Measurements from ENCODE around the gene VTI1B. TPM values are rescaled to one million over a fixed set of nuclear protein-coding genes. Genes with fewer than 3 reads are reported as not detected.
"Not testable (repeated sequence)": the region's sequence is repeated elsewhere in the genome, so short reads cannot be mapped to it uniquely, and the experiment has no call there.

Gene VTI1B
- total and polyA plus RNA-seq, 2 experiments from 2014 or later, result 44.7 to 96.1 TPM

- Mint-ChIP-seq H3K27me3 (ENCODE audit: insufficient read depth, low read depth, poor library complexity) (peaks cover 2% of the 10 kb centered on the region), H3K4me3 (no peak overlapping the region), H3K36me3 (ENCODE audit: low read depth) (peaks cover 8% of the 10 kb centered on the region; the same call in 2 of the 3 replicates), H3K9me3 (peaks cover 53% of the 10 kb centered on the region), H3K27ac (no peak overlapping the region), H3K4me1 (no peaks in the 10 kb centered on the region)
- no peak overlapping the region for H3K4me2 ChIP-seq
- H3K79me2 ChIP-seq (replicated peaks; ENCODE audit: insufficient read depth), result no peaks in the 10 kb centered on the region
- H3K36me3 ChIP-seq (ENCODE audit: insufficient read depth), result peaks cover 7% of the 10 kb centered on the region; the same call in 1 of the 2 replicates
- H3K4me3 ChIP-seq, result no peak overlapping the region
- no peaks in the 10 kb centered on the region for H3F3A ChIP-seq (replicated peaks; ENCODE audit: low read depth)
- H3K27me3 ChIP-seq (ENCODE audit: insufficient read depth), result no peaks in the 10 kb centered on the region
- no peak overlapping the region for H3K27ac ChIP-seq (ENCODE audit: low read depth)
- H3K4me1 ChIP-seq (ENCODE audit: insufficient read depth), result no peaks in the 10 kb centered on the region; the same call in 1 of the 2 replicates
- no peak for ATAC-seq
- H2AFZ ChIP-seq, result no peak overlapping the region
- TF ChIP-seq, protein P1, sequence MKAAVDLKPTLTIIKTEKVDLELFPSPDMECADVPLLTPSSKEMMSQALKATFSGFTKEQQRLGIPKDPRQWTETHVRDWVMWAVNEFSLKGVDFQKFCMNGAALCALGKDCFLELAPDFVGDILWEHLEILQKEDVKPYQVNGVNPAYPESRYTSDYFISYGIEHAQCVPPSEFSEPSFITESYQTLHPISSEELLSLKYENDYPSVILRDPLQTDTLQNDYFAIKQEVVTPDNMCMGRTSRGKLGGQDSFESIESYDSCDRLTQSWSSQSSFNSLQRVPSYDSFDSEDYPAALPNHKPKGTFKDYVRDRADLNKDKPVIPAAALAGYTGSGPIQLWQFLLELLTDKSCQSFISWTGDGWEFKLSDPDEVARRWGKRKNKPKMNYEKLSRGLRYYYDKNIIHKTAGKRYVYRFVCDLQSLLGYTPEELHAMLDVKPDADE (IDR thresholded peaks at IDR 0.05), result no peak
- TF ChIP-seq, protein P2, sequence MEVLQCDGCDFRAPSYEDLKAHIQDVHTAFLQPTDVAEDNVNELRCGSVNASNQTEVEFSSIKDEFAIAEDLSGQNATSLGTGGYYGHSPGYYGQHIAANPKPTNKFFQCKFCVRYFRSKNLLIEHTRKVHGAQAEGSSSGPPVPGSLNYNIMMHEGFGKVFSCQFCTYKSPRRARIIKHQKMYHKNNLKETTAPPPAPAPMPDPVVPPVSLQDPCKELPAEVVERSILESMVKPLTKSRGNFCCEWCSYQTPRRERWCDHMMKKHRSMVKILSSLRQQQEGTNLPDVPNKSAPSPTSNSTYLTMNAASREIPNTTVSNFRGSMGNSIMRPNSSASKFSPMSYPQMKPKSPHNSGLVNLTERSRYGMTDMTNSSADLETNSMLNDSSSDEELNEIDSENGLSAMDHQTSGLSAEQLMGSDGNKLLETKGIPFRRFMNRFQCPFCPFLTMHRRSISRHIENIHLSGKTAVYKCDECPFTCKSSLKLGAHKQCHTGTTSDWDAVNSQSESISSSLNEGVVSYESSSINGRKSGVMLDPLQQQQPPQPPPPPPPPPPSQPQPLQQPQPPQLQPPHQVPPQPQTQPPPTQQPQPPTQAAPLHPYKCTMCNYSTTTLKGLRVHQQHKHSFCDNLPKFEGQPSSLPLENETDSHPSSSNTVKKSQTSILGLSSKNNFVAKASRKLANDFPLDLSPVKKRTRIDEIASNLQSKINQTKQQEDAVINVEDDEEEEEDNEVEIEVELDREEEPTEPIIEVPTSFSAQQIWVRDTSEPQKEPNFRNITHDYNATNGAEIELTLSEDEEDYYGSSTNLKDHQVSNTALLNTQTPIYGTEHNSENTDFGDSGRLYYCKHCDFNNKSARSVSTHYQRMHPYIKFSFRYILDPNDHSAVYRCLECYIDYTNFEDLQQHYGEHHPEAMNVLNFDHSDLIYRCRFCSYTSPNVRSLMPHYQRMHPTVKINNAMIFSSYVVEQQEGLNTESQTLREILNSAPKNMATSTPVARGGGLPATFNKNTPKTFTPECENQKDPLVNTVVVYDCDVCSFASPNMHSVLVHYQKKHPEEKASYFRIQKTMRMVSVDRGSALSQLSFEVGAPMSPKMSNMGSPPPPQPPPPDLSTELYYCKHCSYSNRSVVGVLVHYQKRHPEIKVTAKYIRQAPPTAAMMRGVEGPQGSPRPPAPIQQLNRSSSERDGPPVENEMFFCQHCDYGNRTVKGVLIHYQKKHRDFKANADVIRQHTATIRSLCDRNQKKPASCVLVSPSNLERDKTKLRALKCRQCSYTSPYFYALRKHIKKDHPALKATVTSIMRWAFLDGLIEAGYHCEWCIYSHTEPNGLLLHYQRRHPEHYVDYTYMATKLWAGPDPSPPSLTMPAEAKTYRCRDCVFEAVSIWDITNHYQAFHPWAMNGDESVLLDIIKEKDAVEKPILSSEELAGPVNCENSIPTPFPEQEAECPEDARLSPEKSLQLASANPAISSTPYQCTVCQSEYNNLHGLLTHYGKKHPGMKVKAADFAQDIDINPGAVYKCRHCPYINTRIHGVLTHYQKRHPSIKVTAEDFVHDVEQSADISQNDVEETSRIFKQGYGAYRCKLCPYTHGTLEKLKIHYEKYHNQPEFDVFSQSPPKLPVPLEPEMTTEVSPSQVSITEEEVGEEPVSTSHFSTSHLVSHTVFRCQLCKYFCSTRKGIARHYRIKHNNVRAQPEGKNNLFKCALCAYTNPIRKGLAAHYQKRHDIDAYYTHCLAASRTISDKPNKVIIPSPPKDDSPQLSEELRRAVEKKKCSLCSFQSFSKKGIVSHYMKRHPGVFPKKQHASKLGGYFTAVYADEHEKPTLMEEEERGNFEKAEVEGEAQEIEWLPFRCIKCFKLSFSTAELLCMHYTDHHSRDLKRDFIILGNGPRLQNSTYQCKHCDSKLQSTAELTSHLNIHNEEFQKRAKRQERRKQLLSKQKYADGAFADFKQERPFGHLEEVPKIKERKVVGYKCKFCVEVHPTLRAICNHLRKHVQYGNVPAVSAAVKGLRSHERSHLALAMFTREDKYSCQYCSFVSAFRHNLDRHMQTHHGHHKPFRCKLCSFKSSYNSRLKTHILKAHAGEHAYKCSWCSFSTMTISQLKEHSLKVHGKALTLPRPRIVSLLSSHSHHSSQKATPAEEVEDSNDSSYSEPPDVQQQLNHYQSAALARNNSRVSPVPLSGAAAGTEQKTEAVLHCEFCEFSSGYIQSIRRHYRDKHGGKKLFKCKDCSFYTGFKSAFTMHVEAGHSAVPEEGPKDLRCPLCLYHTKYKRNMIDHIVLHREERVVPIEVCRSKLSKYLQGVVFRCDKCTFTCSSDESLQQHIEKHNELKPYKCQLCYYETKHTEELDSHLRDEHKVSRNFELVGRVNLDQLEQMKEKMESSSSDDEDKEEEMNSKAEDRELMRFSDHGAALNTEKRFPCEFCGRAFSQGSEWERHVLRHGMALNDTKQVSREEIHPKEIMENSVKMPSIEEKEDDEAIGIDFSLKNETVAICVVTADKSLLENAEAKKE (CRISPR knock-in tag; IDR thresholded peaks at IDR 0.05), result no peak
- no peak for TF ChIP-seq CREB1 (CRISPR knock-in tag; IDR thresholded peaks at IDR 0.05; ENCODE audit: low read depth)
- TF ChIP-seq ZNF331 (CRISPR knock-in tag; IDR thresholded peaks at IDR 0.05; ENCODE audit: low read depth), result no peak
- TF ChIP-seq EZH2phosphoT487 (IDR thresholded peaks at IDR 0.05; ENCODE audit: unreplicated experiment), result no peak
- TF ChIP-seq STAT1 (IDR thresholded peaks at IDR 0.05; ENCODE audit: unreplicated experiment), result no peak
- TF ChIP-seq POLR2AphosphoS5 (IDR thresholded peaks at IDR 0.05; ENCODE audit: low read depth), result no peak
- TF ChIP-seq, protein P3, sequence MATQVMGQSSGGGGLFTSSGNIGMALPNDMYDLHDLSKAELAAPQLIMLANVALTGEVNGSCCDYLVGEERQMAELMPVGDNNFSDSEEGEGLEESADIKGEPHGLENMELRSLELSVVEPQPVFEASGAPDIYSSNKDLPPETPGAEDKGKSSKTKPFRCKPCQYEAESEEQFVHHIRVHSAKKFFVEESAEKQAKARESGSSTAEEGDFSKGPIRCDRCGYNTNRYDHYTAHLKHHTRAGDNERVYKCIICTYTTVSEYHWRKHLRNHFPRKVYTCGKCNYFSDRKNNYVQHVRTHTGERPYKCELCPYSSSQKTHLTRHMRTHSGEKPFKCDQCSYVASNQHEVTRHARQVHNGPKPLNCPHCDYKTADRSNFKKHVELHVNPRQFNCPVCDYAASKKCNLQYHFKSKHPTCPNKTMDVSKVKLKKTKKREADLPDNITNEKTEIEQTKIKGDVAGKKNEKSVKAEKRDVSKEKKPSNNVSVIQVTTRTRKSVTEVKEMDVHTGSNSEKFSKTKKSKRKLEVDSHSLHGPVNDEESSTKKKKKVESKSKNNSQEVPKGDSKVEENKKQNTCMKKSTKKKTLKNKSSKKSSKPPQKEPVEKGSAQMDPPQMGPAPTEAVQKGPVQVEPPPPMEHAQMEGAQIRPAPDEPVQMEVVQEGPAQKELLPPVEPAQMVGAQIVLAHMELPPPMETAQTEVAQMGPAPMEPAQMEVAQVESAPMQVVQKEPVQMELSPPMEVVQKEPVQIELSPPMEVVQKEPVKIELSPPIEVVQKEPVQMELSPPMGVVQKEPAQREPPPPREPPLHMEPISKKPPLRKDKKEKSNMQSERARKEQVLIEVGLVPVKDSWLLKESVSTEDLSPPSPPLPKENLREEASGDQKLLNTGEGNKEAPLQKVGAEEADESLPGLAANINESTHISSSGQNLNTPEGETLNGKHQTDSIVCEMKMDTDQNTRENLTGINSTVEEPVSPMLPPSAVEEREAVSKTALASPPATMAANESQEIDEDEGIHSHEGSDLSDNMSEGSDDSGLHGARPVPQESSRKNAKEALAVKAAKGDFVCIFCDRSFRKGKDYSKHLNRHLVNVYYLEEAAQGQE (IDR thresholded peaks at IDR 0.05; ENCODE audit: unreplicated experiment), result no peak
- no peak for TF ChIP-seq NANOG (IDR thresholded peaks at IDR 0.05; ENCODE audit: borderline replicate concordance)
- TF ChIP-seq, protein P4, sequence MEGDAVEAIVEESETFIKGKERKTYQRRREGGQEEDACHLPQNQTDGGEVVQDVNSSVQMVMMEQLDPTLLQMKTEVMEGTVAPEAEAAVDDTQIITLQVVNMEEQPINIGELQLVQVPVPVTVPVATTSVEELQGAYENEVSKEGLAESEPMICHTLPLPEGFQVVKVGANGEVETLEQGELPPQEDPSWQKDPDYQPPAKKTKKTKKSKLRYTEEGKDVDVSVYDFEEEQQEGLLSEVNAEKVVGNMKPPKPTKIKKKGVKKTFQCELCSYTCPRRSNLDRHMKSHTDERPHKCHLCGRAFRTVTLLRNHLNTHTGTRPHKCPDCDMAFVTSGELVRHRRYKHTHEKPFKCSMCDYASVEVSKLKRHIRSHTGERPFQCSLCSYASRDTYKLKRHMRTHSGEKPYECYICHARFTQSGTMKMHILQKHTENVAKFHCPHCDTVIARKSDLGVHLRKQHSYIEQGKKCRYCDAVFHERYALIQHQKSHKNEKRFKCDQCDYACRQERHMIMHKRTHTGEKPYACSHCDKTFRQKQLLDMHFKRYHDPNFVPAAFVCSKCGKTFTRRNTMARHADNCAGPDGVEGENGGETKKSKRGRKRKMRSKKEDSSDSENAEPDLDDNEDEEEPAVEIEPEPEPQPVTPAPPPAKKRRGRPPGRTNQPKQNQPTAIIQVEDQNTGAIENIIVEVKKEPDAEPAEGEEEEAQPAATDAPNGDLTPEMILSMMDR (conservative IDR thresholded peaks at IDR 0.05; ENCODE audit: low read depth in 2 of 2), result no peak
- no peaks in the 10 kb centered on the region for H4K20me1 ChIP-seq (replicated peaks; ENCODE audit: insufficient read depth)
- peak; percentile 67 for DNase-seq (ENCODE audit: low spot score)
- no peaks in the 10 kb centered on the region; the same call in 1 of the 2 replicates for H3K9me2 ChIP-seq (ENCODE audit: insufficient read depth)
These were observed 35.8 kb upstream of the VTI1B start for GRCh38 chr14:67710209-67710608.

DNA sequence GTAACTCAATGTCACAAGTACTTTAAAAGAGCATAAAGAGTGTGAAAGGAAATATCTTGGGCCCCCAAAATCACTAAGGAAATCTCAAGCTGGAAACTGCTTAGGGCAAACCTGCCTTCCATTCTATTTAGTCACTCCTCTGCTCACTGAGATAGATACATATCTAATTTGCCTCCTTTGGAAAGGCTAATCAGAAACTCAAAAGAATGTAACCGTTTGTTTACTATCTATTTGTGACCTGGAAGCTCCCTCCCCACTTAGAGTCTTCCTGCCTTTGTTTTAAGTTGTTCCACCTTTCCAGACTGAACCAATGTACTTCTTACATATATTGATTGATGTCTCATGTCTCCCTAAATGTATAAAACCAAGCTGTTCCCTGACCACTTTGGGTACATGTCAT is 35.4 kb upstream of the VTI1B start:
- not testable (repeated sequence) for H3K4me1 ChIP-seq (ENCODE audit: insufficient read depth); H4K20me1 ChIP-seq (replicated peaks; ENCODE audit: insufficient read depth); H3K79me2 ChIP-seq (replicated peaks; ENCODE audit: insufficient read depth); ATAC-seq; H3K4me3 ChIP-seq; H3K36me3 ChIP-seq (ENCODE audit: insufficient read depth); H3K27me3 Mint-ChIP-seq (ENCODE audit: insufficient read depth, low read depth, poor library complexity); H3K27me3 ChIP-seq (ENCODE audit: insufficient read depth); H3K4me2 ChIP-seq; H3K36me3 Mint-ChIP-seq (ENCODE audit: low read depth); DNase-seq (ENCODE audit: low spot score); H3K27ac Mint-ChIP-seq; H2AFZ ChIP-seq; H3K4me3 Mint-ChIP-seq; H3K9me2 ChIP-seq (ENCODE audit: insufficient read depth); H3K4me1 Mint-ChIP-seq; H3K27ac ChIP-seq (ENCODE audit: low read depth); H3F3A ChIP-seq (replicated peaks; ENCODE audit: low read depth)
- H3K9me3 Mint-ChIP-seq, result peaks cover 53% of the 10 kb centered on the region
